ENCODE data around the gene PDLIM4.

- TF ChIP-seq, protein P1, sequence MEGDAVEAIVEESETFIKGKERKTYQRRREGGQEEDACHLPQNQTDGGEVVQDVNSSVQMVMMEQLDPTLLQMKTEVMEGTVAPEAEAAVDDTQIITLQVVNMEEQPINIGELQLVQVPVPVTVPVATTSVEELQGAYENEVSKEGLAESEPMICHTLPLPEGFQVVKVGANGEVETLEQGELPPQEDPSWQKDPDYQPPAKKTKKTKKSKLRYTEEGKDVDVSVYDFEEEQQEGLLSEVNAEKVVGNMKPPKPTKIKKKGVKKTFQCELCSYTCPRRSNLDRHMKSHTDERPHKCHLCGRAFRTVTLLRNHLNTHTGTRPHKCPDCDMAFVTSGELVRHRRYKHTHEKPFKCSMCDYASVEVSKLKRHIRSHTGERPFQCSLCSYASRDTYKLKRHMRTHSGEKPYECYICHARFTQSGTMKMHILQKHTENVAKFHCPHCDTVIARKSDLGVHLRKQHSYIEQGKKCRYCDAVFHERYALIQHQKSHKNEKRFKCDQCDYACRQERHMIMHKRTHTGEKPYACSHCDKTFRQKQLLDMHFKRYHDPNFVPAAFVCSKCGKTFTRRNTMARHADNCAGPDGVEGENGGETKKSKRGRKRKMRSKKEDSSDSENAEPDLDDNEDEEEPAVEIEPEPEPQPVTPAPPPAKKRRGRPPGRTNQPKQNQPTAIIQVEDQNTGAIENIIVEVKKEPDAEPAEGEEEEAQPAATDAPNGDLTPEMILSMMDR (conservative IDR thresholded peaks at IDR 0.05), result no peak
- TF ChIP-seq ZFX (IDR thresholded peaks at IDR 0.05), result no peak
Measured at GRCh38 chr5:132295505-132296411, 38.3 kb downstream of the PDLIM4 start.
